H9 (cell line): Measurements from ENCODE around the gene LUZP1. TPM values are rescaled to one million over a fixed set of nuclear protein-coding genes. Genes with fewer than 3 reads are reported as not detected.

ENCODE experiments used
- DNase-seq: peaks from one replicate; pipeline ENCODE4 v3.0.0-alpha.2; 2017
- H2AFZ ChIP-seq: one replicate; pipeline ENCODE4 v1.6.1; 2013; ENCODE audit warnings: mild to moderate bottlenecking, low read length, control low read depth, moderate library complexity
- H2AK5ac ChIP-seq: 2 replicates; pipeline ENCODE4 v1.6.1; 2013; ENCODE audit warnings: low read length, control low read depth, mixed read lengths; ENCODE audit not compliant: insufficient read length
- H2BK120ac ChIP-seq: one replicate; pipeline ENCODE4 v1.6.1; 2013; ENCODE audit warnings: low read depth, mild to moderate bottlenecking, low read length, control low read depth, inconsistent platforms; ENCODE audit not compliant: poor library complexity, severe bottlenecking
- H2BK12ac ChIP-seq: 2 replicates; pipeline ENCODE4 v1.6.1; 2013; ENCODE audit warnings: low read length, control low read depth, mixed read lengths, low read depth; ENCODE audit not compliant: insufficient read length
- H2BK15ac ChIP-seq: 2 replicates; pipeline ENCODE4 v1.6.1; 2013; ENCODE audit warnings: low read depth, low read length, control low read depth
- H2BK20ac ChIP-seq: one replicate; pipeline ENCODE4 v1.6.1; 2013; ENCODE audit warnings: low read depth, mild to moderate bottlenecking, low read length, control low read depth, inconsistent platforms; ENCODE audit not compliant: poor library complexity, severe bottlenecking
- H2BK5ac ChIP-seq: 2 replicates; pipeline ENCODE4 v1.6.1; 2013; ENCODE audit warnings: low read length, control low read depth, mixed read lengths; ENCODE audit not compliant: insufficient read length
- H3K14ac ChIP-seq: 2 replicates; pipeline ENCODE4 v1.6.1; 2013; ENCODE audit warnings: low read length, control low read depth; ENCODE audit not compliant: insufficient read depth
- H3K18ac ChIP-seq: 2 replicates; pipeline ENCODE4 v1.6.1; 2013; ENCODE audit warnings: low read depth, mild to moderate bottlenecking, mixed read lengths, low read length, control low read depth; ENCODE audit not compliant: insufficient read length
- H3K23ac ChIP-seq: 2 replicates; pipeline ENCODE4 v1.6.1; 2013; ENCODE audit warnings: low read length, control low read depth, mixed read lengths, low read depth; ENCODE audit not compliant: insufficient read length
- H3K23me2 ChIP-seq: 2 replicates; pipeline ENCODE4 v1.6.1; 2013; ENCODE audit warnings: low read depth, mild to moderate bottlenecking, mixed read lengths, low read length, control low read depth; ENCODE audit not compliant: insufficient read length, poor library complexity, severe bottlenecking
- H3K27ac ChIP-seq: 2 replicates; pipeline ENCODE4 v1.5.1; 2013; ENCODE audit warnings: low read length, control low read depth, mixed read lengths, low read depth; ENCODE audit not compliant: insufficient read length
- H3K27me3 ChIP-seq: 2 replicates; pipeline ENCODE4 v1.6.1; 2013; ENCODE audit warnings: low read length, control low read depth, inconsistent platforms; ENCODE audit not compliant: insufficient read depth
- H3K4ac ChIP-seq: 2 replicates; pipeline ENCODE4 v1.6.1; 2013; ENCODE audit warnings: low read depth, mild to moderate bottlenecking, control low read depth, inconsistent platforms, low read length, moderate library complexity
- H3K4me1 ChIP-seq: 2 replicates; pipeline ENCODE4 v1.6.1; 2013; ENCODE audit warnings: low read length, control low read depth, inconsistent platforms; ENCODE audit not compliant: insufficient read depth
- H3K4me2 ChIP-seq: 2 replicates; pipeline ENCODE4 v1.6.1; 2013; ENCODE audit warnings: low read length, control low read depth, mixed read lengths; ENCODE audit not compliant: insufficient read length, insufficient read depth
- H3K56ac ChIP-seq: 2 replicates; pipeline ENCODE4 v1.6.1; 2013; ENCODE audit warnings: low read depth, mild to moderate bottlenecking, mixed read lengths, low read length, control low read depth; ENCODE audit not compliant: insufficient read length
- H3K79me1 ChIP-seq: 2 replicates; pipeline ENCODE4 v1.6.1; 2013; ENCODE audit warnings: low read depth, mild to moderate bottlenecking, moderate library complexity, low read length, control low read depth, inconsistent platforms; ENCODE audit not compliant: insufficient read depth, poor library complexity, severe bottlenecking
- H3K79me2 ChIP-seq: 2 replicates; pipeline ENCODE4 v1.6.1; 2013; ENCODE audit warnings: low read length, control low read depth, inconsistent platforms; ENCODE audit not compliant: insufficient read depth
- H3K9ac ChIP-seq: 2 replicates; pipeline ENCODE4 v1.6.1; 2013; ENCODE audit warnings: low read length, control low read depth, mixed read lengths; ENCODE audit not compliant: insufficient read length; ENCODE audit errors: extremely low read depth
- H3K9me3 ChIP-seq: one replicate; pipeline ENCODE4 v1.6.1; 2013; ENCODE audit warnings: low read depth, low read length, inconsistent platforms; ENCODE audit not compliant: control insufficient read depth
- H3T11ph ChIP-seq: one replicate; pipeline ENCODE4 v1.6.1; 2013; ENCODE audit warnings: mild to moderate bottlenecking, low read length, control low read depth, inconsistent platforms
- H4K20me1 ChIP-seq: one replicate; pipeline ENCODE4 v1.6.1; 2013; ENCODE audit not compliant: control insufficient read depth, insufficient read length, insufficient read depth
- H4K5ac ChIP-seq: 2 replicates; pipeline ENCODE4 v1.6.1; 2013; ENCODE audit warnings: low read depth, mild to moderate bottlenecking, mixed read lengths, low read length, control low read depth; ENCODE audit not compliant: insufficient read length
- H4K8ac ChIP-seq: replicated peaks from 2 replicates; pipeline ENCODE4 v1.6.1; 2013; ENCODE audit warnings: low read length, control low read depth, mixed read lengths, low read depth; ENCODE audit not compliant: insufficient read length
- H4K91ac ChIP-seq: 2 replicates; pipeline ENCODE4 v1.6.1; 2013; ENCODE audit warnings: low read depth, mild to moderate bottlenecking, moderate library complexity, mixed read lengths, low read length, control low read depth; ENCODE audit not compliant: insufficient read length
- H3K27ac Mint-ChIP-seq, 3 experiments: 2 replicates in 2 of 3; 3 replicates in 1 of 3; pipeline ENCODE4 v1.8.0; 2020 to 2021; ENCODE audit warnings: mixed read lengths in 3 of 3, mild to moderate bottlenecking in 1 of 3, moderate library complexity in 1 of 3
- H3K27me3 Mint-ChIP-seq: 2 replicates; pipeline ENCODE4 v1.8.0; 2021; ENCODE audit warnings: low read depth, mild to moderate bottlenecking, moderate library complexity, mixed read lengths
- H3K36me3 Mint-ChIP-seq, 3 experiments: 2 replicates in 2 of 3; 3 replicates in 1 of 3; pipeline ENCODE4 v1.8.0; 2020 to 2021; ENCODE audit warnings: low read depth in 3 of 3, mixed read lengths in 3 of 3; ENCODE audit not compliant: insufficient read depth in 1 of 3
- H3K4me1 Mint-ChIP-seq, 2 experiments: 2 replicates each; pipeline ENCODE4 v1.8.0; 2020; ENCODE audit warnings: mixed read lengths in 2 of 2
- H3K4me3 Mint-ChIP-seq, 2 experiments: 2 replicates in 1 of 2; 3 replicates in 1 of 2; pipeline ENCODE4 v1.8.0; 2020 to 2021; ENCODE audit warnings: mild to moderate bottlenecking in 2 of 2, mixed read lengths in 2 of 2, moderate library complexity in 1 of 2
- H3K9me3 Mint-ChIP-seq, 2 experiments: 2 replicates in 1 of 2; 3 replicates in 1 of 2; pipeline ENCODE4 v1.8.0; 2020; ENCODE audit warnings: mild to moderate bottlenecking in 2 of 2, mixed read lengths in 2 of 2, moderate library complexity in 1 of 2
- WGBS: extraction: QIAGEN DNeasy Blood & Tissue Kit; methylation state at CpG from one replicate; pipeline ENCODE4 v1.1.7; 2013; ENCODE audit warnings: missing lambda C conversion rate, low lambda C conversion rate, mixed read lengths; ENCODE audit not compliant: insufficient read length; ENCODE audit errors: extremely low coverage; 5-methylcytosine and 5-hydroxymethylcytosine counted together
- total RNA-seq: library from RNA; stranded (reverse); gene quantifications from 2 replicates; pipeline ENCODE4 v1.2.1, GENCODE V29; 2021
- TF ChIP-seq, protein P1 (sequence below): fragments of 200-600 bp; sonication (generic); conservative IDR thresholded peaks from 3 replicates; pipeline ENCODE4 v1.8.0; 2021; ENCODE audit warnings: antibody characterized with exemption, mild to moderate bottlenecking

LUZP1 gene
- total RNA-seq, 1 experiment from 2014 or later, result 48.2 TPM

DNA sequence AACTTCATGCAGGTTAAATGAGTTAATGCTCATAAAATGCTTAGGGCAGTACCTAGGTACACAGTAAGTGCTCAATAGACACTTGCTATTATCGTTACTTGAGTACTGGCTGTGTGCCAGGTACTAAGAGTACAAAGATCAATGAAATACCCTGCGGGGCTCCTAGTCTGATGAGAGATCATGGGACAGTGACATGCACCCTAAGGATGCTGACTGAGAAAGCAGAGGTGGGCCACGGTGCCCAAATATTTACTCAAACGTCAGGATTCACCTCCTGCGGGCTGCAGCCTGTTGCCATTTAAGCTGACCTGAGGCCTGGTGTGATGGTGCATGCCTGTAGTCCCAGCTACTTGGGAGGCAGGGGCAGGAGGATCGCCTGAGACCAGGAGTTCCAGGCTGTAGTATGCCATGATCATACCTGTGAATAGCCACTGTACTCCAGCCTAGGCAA, 19.8 kb upstream of the LUZP1 start:
- no peak overlapping the region for H2BK20ac ChIP-seq
- no peak overlapping the region for H4K8ac ChIP-seq
- no peak overlapping the region for H3K18ac ChIP-seq
- H3K4me1 ChIP-seq, result no peaks in the 10 kb centered on the region
- H3K23ac ChIP-seq, result no peak overlapping the region
- Mint-ChIP-seq H3K27ac (no peak overlapping the region), H3K4me3 (no peak overlapping the region), H3K27me3 (peaks cover 10% of the 10 kb centered on the region), H3K9me3 (no peaks in the 10 kb centered on the region), H3K4me1 (peaks cover 0 to 2% of the 10 kb centered on the region in 2 experiments; a peak in 1 of 4 replicates), H3K36me3 (peaks cover 0 to 7% (median 6%) of the 10 kb centered on the region in 3 experiments; a peak in 3 of 7 replicates)
- no peak overlapping the region for H4K5ac ChIP-seq
- no peak overlapping the region for H2BK5ac ChIP-seq
- no CpG with 5 or more reads among the region's 6 CpGs for WGBS
- no peaks in the 10 kb centered on the region for H3K79me1 ChIP-seq
- H4K91ac ChIP-seq, result no peak overlapping the region
- no peak overlapping the region for H3K4ac ChIP-seq
- H3K56ac ChIP-seq, result no peak overlapping the region
- H3K4me2 ChIP-seq, result no peak overlapping the region
- no peak overlapping the region for H2AK5ac ChIP-seq
- no peak overlapping the region for H3K14ac ChIP-seq
- no peak overlapping the region for H2AFZ ChIP-seq
- H3K9me3 ChIP-seq, result no peaks in the 10 kb centered on the region
- TF ChIP-seq, protein P1, sequence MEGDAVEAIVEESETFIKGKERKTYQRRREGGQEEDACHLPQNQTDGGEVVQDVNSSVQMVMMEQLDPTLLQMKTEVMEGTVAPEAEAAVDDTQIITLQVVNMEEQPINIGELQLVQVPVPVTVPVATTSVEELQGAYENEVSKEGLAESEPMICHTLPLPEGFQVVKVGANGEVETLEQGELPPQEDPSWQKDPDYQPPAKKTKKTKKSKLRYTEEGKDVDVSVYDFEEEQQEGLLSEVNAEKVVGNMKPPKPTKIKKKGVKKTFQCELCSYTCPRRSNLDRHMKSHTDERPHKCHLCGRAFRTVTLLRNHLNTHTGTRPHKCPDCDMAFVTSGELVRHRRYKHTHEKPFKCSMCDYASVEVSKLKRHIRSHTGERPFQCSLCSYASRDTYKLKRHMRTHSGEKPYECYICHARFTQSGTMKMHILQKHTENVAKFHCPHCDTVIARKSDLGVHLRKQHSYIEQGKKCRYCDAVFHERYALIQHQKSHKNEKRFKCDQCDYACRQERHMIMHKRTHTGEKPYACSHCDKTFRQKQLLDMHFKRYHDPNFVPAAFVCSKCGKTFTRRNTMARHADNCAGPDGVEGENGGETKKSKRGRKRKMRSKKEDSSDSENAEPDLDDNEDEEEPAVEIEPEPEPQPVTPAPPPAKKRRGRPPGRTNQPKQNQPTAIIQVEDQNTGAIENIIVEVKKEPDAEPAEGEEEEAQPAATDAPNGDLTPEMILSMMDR, result no peak
- no peak overlapping the region for H3K9ac ChIP-seq
- no peak overlapping the region for H2BK15ac ChIP-seq
- no peak overlapping the region for H3K27ac ChIP-seq
- no peaks in the 10 kb centered on the region for H3K27me3 ChIP-seq
- DNase-seq, result no peak
- H4K20me1 ChIP-seq, result no peaks in the 10 kb centered on the region
- H3K23me2 ChIP-seq, result no peaks in the 10 kb centered on the region
- H2BK12ac ChIP-seq, result no peak overlapping the region
- no peak overlapping the region for H2BK120ac ChIP-seq
- no peak overlapping the region for H3T11ph ChIP-seq
- H3K79me2 ChIP-seq, result no peaks in the 10 kb centered on the region
